OCI-LY3 (cell line): ENCODE results near the gene IKZF2.

Experiments
- H2AFZ ChIP-seq: fragments of 200-600, 300-600 bp; shearing (Covaris generic); 2 replicates; pipeline ENCODE4 v1.6.0; 2014; ENCODE audit warnings: antibody characterized with exemption, low read depth, low read length
- H3K27ac ChIP-seq: fragments of 200-600, 300-600 bp; sonication (generic); 2 replicates; pipeline ENCODE4 v1.5.1; 2014; ENCODE audit warnings: mild to moderate bottlenecking, low read length, moderate library complexity, mixed read lengths
- H3K27me3 ChIP-seq: fragments of 200-600, 300-600 bp; sonication (generic); 2 replicates; pipeline ENCODE4 v1.6.1; 2014; ENCODE audit warnings: low read depth, low read length, mixed read lengths
- H3K36me3 ChIP-seq: fragments of 200-600, 300-600 bp; sonication (generic); replicated peaks from 2 replicates; pipeline ENCODE3; 2014; ENCODE audit warnings: low read depth, low read length, mixed read lengths
- H3K4me1 ChIP-seq: fragments of 300-600, 200-600 bp; sonication (generic); 2 replicates; pipeline ENCODE4 v1.6.1; 2014; ENCODE audit warnings: low read length, mixed read lengths
- H3K4me2 ChIP-seq: fragments of 200-600, 300-600 bp; sonication (generic); 2 replicates; pipeline ENCODE4 v1.6.1; 2014; ENCODE audit warnings: low read length, mixed read lengths
- H3K4me3 ChIP-seq: fragments of 300-600, 200-600 bp; sonication (generic); 2 replicates; pipeline ENCODE4 v1.5.1; 2014; ENCODE audit warnings: antibody characterized with exemption, mild to moderate bottlenecking, low read length, moderate library complexity
- H3K79me2 ChIP-seq: fragments of 300-600, 200-600 bp; shearing (Covaris generic); 2 replicates; pipeline ENCODE4 v1.6.1; 2014; ENCODE audit warnings: mild to moderate bottlenecking, low read length, mixed read lengths
- H3K9ac ChIP-seq: fragments of 300-600, 200-600 bp; shearing (Covaris generic); 2 replicates; pipeline ENCODE4 v1.6.0; 2014; ENCODE audit warnings: mild to moderate bottlenecking, low read length, moderate library complexity
- H3K9me3 ChIP-seq: fragments of 200-600, 300-600 bp; shearing (Covaris generic); 2 replicates; pipeline ENCODE4 v1.6.1; 2014; ENCODE audit warnings: low read length, mixed read lengths; ENCODE audit not compliant: insufficient read depth
- H4K20me1 ChIP-seq: fragments of 200-600, 300-600 bp; sonication (generic); 2 replicates; pipeline ENCODE4 v1.6.1; 2016; ENCODE audit warnings: low read length, mixed read lengths; ENCODE audit not compliant: insufficient read depth
- EZH2phosphoT487 ChIP-seq: fragments of 200-600 bp; shearing (Covaris generic); IDR thresholded peaks from 2 replicates; pipeline ENCODE4 v1.6.1; 2018; ENCODE audit warnings: antibody characterized with exemption, mixed run types, low read depth
- TF ChIP-seq, protein P1 (sequence below): fragments of 200-600, 300-600 bp; sonication (generic); IDR thresholded peaks from 2 replicates; pipeline ENCODE4 v1.5.1; 2014; ENCODE audit warnings: antibody characterized with exemption, low read length, low read depth

IKZF2 gene

DNA sequence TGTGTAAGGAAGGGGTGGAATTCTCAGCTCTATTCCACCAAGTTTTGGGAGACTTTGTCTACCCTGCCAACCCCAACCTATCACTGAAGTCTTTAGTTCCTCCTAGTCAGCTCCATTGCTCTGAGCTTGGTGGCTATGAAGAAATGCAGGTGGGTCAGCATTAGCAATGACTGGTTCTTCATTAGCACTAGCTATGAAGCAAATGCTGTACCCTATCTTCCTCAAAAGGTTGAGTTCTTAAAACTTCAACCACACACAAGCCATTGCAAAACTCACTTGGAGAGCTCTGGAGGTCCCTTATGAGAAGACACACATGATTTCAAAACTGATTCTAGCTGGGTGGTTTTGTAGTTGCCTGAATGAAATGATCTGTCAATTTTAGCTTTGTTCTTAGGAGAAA is 193.8 kb downstream of the IKZF2 start:
- Histone ChIP-seq H3K79me2 (no peaks in the 10 kb centered on the region), H3K4me1 (no peaks in the 10 kb centered on the region), H4K20me1 (no peaks in the 10 kb centered on the region), H3K27ac (no peak overlapping the region), H3K4me2 (no peak overlapping the region), H3K9ac (no peak overlapping the region), H3K9me3 (no peaks in the 10 kb centered on the region), H3K36me3 (no peaks in the 10 kb centered on the region), H3K27me3 (no peaks in the 10 kb centered on the region), H3K4me3 (no peak overlapping the region), H2AFZ (no peak overlapping the region)
- TF ChIP-seq, protein P1, sequence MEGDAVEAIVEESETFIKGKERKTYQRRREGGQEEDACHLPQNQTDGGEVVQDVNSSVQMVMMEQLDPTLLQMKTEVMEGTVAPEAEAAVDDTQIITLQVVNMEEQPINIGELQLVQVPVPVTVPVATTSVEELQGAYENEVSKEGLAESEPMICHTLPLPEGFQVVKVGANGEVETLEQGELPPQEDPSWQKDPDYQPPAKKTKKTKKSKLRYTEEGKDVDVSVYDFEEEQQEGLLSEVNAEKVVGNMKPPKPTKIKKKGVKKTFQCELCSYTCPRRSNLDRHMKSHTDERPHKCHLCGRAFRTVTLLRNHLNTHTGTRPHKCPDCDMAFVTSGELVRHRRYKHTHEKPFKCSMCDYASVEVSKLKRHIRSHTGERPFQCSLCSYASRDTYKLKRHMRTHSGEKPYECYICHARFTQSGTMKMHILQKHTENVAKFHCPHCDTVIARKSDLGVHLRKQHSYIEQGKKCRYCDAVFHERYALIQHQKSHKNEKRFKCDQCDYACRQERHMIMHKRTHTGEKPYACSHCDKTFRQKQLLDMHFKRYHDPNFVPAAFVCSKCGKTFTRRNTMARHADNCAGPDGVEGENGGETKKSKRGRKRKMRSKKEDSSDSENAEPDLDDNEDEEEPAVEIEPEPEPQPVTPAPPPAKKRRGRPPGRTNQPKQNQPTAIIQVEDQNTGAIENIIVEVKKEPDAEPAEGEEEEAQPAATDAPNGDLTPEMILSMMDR = no peak
- no peak for TF ChIP-seq EZH2phosphoT487

DNA sequence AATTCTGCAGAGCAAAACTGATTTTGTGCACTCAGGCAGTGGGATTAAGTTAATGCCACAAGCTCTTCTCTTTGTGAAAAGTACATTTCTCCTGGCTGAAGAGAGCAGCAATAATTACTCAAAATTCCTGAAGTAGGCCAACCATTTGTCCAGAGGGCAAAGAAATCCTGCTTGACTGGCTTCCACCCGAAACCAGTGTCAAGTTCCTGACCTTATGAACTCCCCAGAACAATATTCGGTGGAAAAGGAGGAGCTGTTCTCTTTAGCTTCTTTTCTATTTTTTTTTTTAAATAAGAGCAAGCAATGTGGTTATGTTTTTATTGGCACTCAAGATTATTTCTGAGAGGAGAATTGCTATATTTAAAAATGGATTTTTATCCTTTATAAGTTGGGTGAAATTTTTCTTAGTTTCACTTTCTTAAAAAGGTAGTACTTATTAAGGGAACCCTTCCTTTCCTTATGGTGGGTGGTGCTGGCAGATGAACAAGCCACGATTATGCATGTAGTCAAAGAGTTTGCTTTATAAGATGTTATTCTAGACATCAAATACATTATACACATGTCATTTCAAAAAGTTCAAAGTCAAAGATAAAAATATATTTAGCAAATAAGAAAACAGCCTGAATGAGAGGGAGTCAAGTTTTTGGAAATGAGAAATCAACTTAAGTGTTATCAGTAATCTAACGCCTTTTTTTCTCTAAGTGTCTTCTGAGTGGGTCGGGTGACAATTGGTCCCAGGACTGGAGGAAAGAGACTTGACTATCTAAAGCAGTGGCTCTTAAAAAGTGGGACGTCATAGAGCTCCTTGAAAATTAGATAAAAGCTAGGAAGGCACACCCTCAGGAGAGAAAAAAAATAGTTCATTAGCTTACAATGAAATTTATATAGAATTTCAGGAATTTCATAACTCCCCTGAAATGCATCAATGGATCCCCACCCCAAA is 194.5 kb downstream of the IKZF2 start:
- H3K4me2 ChIP-seq = no peak overlapping the region
- TF ChIP-seq, protein P1 = no peak

DNA sequence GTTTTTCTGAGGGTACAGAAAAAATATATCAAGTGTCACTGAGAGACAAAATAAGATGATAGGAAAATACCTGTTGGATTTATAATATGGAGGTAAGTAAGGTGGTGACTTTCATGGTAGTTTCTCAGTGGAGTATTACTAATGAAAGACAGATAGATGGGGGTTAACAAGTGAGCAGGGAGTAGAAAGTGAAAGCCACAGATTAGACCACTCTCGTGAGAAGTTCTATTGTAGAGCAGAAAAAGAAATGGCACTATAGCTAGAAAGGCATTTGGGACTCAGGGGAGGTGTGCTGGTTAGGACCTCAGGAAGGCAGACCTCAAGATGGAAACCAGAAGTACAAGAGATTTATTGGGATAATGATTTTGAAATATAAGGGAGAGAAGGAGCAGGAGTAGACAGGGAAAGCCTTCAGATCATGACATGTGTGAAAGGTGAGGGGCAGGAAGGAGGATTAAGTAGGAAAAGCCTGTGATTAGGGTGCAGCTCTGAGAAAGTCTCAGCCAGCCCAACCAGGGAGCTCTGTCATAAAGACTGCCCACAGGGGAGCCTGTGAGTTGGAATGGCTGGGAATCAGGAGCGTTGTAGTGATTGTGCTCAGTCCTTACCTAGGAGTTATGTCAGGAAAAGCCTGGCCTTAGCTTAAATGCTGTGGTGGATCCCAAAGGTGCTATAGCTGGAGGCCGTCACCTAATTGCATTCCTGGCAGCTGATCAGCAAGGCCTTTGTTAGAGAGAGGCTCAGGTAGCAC is 198.1 kb downstream of the IKZF2 start:
- no peak overlapping the region for H3K9ac ChIP-seq
- H4K20me1 ChIP-seq = no peaks in the 10 kb centered on the region
- no peaks in the 10 kb centered on the region for H3K9me3 ChIP-seq
- no peak overlapping the region for H2AFZ ChIP-seq
- H3K27me3 ChIP-seq = no peaks in the 10 kb centered on the region
- H3K27ac ChIP-seq = no peak overlapping the region
- H3K4me3 ChIP-seq = no peak overlapping the region
- no peak for TF ChIP-seq EZH2phosphoT487
- TF ChIP-seq, protein P1 = no peak
- H3K36me3 ChIP-seq = no peaks in the 10 kb centered on the region
- no peaks in the 10 kb centered on the region for H3K79me2 ChIP-seq
- no peaks in the 10 kb centered on the region for H3K4me1 ChIP-seq
- H3K4me2 ChIP-seq = no peak overlapping the region

More for the DNA sequence above, 194.5 kb downstream of the IKZF2 start:
- Histone ChIP-seq H4K20me1 (no peaks in the 10 kb centered on the region), H3K27me3 (no peaks in the 10 kb centered on the region), H3K79me2 (no peaks in the 10 kb centered on the region), H2AFZ (no peak overlapping the region), H3K4me1 (no peaks in the 10 kb centered on the region), H3K9ac (no peak overlapping the region), H3K27ac (no peak overlapping the region), H3K36me3 (no peaks in the 10 kb centered on the region), H3K9me3 (no peaks in the 10 kb centered on the region), H3K4me3 (no peak overlapping the region)

DNA sequence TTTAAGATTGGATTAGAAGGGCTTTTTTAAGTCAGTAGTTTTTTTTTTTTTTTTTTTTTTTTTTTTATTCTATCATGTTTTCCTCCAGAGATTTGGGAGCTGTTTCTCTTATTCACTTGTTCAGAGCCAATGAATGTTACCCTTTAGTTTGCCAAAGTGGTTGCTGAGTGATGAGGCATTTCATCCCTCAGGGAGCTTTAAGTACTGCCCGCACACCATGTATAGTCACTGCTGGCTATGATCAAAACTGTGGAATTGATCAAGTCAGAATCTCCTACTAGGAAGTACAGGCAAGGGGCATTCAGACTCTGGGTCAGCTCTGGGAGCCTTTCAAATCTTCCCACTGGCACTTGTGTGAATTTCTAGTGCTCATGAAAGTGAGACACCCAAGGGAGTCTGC is 201.6 kb downstream of the IKZF2 start:
- Histone ChIP-seq H3K79me2 (no peaks in the 10 kb centered on the region), H3K27me3 (no peaks in the 10 kb centered on the region), H3K9me3 (no peaks in the 10 kb centered on the region), H3K36me3 (no peaks in the 10 kb centered on the region), H4K20me1 (no peaks in the 10 kb centered on the region), H3K9ac (no peak overlapping the region), H3K4me2 (no peak overlapping the region), H3K27ac (no peak overlapping the region), H3K4me1 (no peaks in the 10 kb centered on the region), H3K4me3 (no peak overlapping the region), H2AFZ (no peak overlapping the region)
- TF ChIP-seq, protein P1 = no peak
- no peak for TF ChIP-seq EZH2phosphoT487
